AG09319 (cell line): ENCODE measurements around the gene TIMM8B.
A peak's percentile ranks its signal among the peaks of the same experiment; 100 is the strongest.

ENCODE experiments used
- DNase-seq: peaks from one replicate; pipeline ENCODE4 v3.0.0-alpha.2; 2010; ENCODE audit warnings: low read depth; ENCODE audit errors: extremely low read depth
- TF ChIP-seq, protein P1 (sequence below): IDR thresholded peaks from 2 replicates; pipeline ENCODE4 v1.5.1; 2011; ENCODE audit warnings: low read depth, mild to moderate bottlenecking, inconsistent platforms, low read length, moderate library complexity

Gene TIMM8B

DNA sequence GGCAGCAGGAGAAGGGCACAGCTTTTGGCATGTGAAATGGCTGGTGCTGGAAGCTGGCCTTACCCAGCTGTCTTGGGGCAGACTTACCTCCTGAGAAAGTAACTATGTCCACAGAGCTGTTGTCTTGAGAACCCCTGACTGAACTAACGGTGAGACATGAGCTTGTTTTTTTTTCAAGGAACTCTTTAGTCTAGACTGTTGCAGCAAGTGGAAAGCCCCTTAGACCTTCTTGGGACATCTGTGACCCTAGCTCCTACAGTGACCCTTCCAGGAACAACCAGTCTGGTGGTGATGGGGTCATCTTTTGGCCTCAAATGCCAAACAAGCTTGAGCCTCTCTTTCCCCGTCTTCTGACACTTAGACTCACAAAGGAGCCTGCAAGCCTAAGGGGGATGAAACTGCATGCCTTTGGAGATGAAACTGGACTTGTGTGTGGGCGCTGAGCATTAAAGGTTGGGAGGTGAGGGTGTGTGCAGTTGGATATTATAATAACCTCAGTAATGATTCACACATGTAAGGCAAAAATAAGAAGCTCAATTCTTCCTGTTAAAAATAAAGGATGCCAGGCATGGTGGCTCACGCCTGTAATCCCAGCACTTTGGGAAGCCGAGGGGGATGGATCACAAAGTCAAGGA, 35.5 kb upstream of the TIMM8B start:
- DNase-seq = no peak
- TF ChIP-seq, protein P1, sequence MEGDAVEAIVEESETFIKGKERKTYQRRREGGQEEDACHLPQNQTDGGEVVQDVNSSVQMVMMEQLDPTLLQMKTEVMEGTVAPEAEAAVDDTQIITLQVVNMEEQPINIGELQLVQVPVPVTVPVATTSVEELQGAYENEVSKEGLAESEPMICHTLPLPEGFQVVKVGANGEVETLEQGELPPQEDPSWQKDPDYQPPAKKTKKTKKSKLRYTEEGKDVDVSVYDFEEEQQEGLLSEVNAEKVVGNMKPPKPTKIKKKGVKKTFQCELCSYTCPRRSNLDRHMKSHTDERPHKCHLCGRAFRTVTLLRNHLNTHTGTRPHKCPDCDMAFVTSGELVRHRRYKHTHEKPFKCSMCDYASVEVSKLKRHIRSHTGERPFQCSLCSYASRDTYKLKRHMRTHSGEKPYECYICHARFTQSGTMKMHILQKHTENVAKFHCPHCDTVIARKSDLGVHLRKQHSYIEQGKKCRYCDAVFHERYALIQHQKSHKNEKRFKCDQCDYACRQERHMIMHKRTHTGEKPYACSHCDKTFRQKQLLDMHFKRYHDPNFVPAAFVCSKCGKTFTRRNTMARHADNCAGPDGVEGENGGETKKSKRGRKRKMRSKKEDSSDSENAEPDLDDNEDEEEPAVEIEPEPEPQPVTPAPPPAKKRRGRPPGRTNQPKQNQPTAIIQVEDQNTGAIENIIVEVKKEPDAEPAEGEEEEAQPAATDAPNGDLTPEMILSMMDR = no peak

- TF ChIP-seq, protein P1 = no peak
- no peak for DNase-seq
Observed at GRCh38 chr11:112118176-112118575, 31.6 kb upstream of the TIMM8B start.

- no peak for DNase-seq
- TF ChIP-seq, protein P1 = no peak
Observed at GRCh38 chr11:112115386-112115785, 28.8 kb upstream of the TIMM8B start.

DNA sequence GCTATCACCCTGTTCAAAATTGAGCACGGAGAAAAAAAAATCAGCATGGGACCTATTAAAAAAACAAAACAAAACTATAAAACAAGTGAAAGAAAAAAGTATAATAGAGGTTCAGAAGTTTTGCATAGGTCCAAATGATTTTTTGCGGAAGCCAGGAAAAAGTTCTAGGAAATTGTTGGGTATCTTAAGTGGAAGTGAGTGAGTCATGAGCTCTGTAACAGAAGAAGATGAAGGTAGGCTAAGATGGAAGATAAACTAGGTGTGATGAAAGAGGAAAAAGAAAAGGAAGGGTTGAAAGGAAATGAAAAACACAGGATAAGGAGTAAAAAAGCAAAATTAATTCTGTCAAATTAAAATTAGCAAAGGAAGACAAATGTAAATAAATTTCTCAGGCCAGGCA, 27.9 kb upstream of the TIMM8B start:
- DNase-seq = no peak
- TF ChIP-seq, protein P1 = no peak

GRCh38 chr11:112113539-112114457, 27.2 kb upstream of the TIMM8B start:
- TF ChIP-seq, protein P1 = peak; percentile 66
- DNase-seq = peak; percentile 24

GRCh38 chr11:112106070-112106469, 19.5 kb upstream of the TIMM8B start:
- DNase-seq = no peak
- TF ChIP-seq, protein P1 = no peak

- TF ChIP-seq, protein P1 = no peak
- DNase-seq = no peak
Observed at GRCh38 chr11:112103446-112103845, 16.9 kb upstream of the TIMM8B start.
